H9 (cell line): ENCODE data around the gene DAB2IP. TPM values are rescaled to one million over a fixed set of nuclear protein-coding genes. Genes with fewer than 3 reads are reported as not detected.
A peak's percentile ranks its signal among the peaks of the same experiment; 100 is the strongest.

Experiments
- DNase-seq: peaks from one replicate; pipeline ENCODE4 v3.0.0-alpha.2; 2017
- H2AFZ ChIP-seq: one replicate; pipeline ENCODE4 v1.6.1; 2013; ENCODE audit warnings: mild to moderate bottlenecking, low read length, control low read depth, moderate library complexity
- H2AK5ac ChIP-seq: 2 replicates; pipeline ENCODE4 v1.6.1; 2013; ENCODE audit warnings: low read length, control low read depth, mixed read lengths; ENCODE audit not compliant: insufficient read length
- H2BK120ac ChIP-seq: one replicate; pipeline ENCODE4 v1.6.1; 2013; ENCODE audit warnings: low read depth, mild to moderate bottlenecking, low read length, control low read depth, inconsistent platforms; ENCODE audit not compliant: poor library complexity, severe bottlenecking
- H2BK12ac ChIP-seq: 2 replicates; pipeline ENCODE4 v1.6.1; 2013; ENCODE audit warnings: low read length, control low read depth, mixed read lengths, low read depth; ENCODE audit not compliant: insufficient read length
- H2BK15ac ChIP-seq: 2 replicates; pipeline ENCODE4 v1.6.1; 2013; ENCODE audit warnings: low read depth, low read length, control low read depth
- H2BK20ac ChIP-seq: one replicate; pipeline ENCODE4 v1.6.1; 2013; ENCODE audit warnings: low read depth, mild to moderate bottlenecking, low read length, control low read depth, inconsistent platforms; ENCODE audit not compliant: poor library complexity, severe bottlenecking
- H2BK5ac ChIP-seq: 2 replicates; pipeline ENCODE4 v1.6.1; 2013; ENCODE audit warnings: low read length, control low read depth, mixed read lengths; ENCODE audit not compliant: insufficient read length
- H3K14ac ChIP-seq: 2 replicates; pipeline ENCODE4 v1.6.1; 2013; ENCODE audit warnings: low read length, control low read depth; ENCODE audit not compliant: insufficient read depth
- H3K18ac ChIP-seq: 2 replicates; pipeline ENCODE4 v1.6.1; 2013; ENCODE audit warnings: low read depth, mild to moderate bottlenecking, mixed read lengths, low read length, control low read depth; ENCODE audit not compliant: insufficient read length
- H3K23ac ChIP-seq: 2 replicates; pipeline ENCODE4 v1.6.1; 2013; ENCODE audit warnings: low read length, control low read depth, mixed read lengths, low read depth; ENCODE audit not compliant: insufficient read length
- H3K23me2 ChIP-seq: 2 replicates; pipeline ENCODE4 v1.6.1; 2013; ENCODE audit warnings: low read depth, mild to moderate bottlenecking, mixed read lengths, low read length, control low read depth; ENCODE audit not compliant: insufficient read length, poor library complexity, severe bottlenecking
- H3K27ac ChIP-seq: 2 replicates; pipeline ENCODE4 v1.5.1; 2013; ENCODE audit warnings: low read length, control low read depth, mixed read lengths, low read depth; ENCODE audit not compliant: insufficient read length
- H3K27me3 ChIP-seq: 2 replicates; pipeline ENCODE4 v1.6.1; 2013; ENCODE audit warnings: low read length, control low read depth, inconsistent platforms; ENCODE audit not compliant: insufficient read depth
- H3K4ac ChIP-seq: 2 replicates; pipeline ENCODE4 v1.6.1; 2013; ENCODE audit warnings: low read depth, mild to moderate bottlenecking, control low read depth, inconsistent platforms, low read length, moderate library complexity
- H3K4me1 ChIP-seq: 2 replicates; pipeline ENCODE4 v1.6.1; 2013; ENCODE audit warnings: low read length, control low read depth, inconsistent platforms; ENCODE audit not compliant: insufficient read depth
- H3K4me2 ChIP-seq: 2 replicates; pipeline ENCODE4 v1.6.1; 2013; ENCODE audit warnings: low read length, control low read depth, mixed read lengths; ENCODE audit not compliant: insufficient read length, insufficient read depth
- H3K56ac ChIP-seq: 2 replicates; pipeline ENCODE4 v1.6.1; 2013; ENCODE audit warnings: low read depth, mild to moderate bottlenecking, mixed read lengths, low read length, control low read depth; ENCODE audit not compliant: insufficient read length
- H3K79me1 ChIP-seq: 2 replicates; pipeline ENCODE4 v1.6.1; 2013; ENCODE audit warnings: low read depth, mild to moderate bottlenecking, moderate library complexity, low read length, control low read depth, inconsistent platforms; ENCODE audit not compliant: insufficient read depth, poor library complexity, severe bottlenecking
- H3K79me2 ChIP-seq: 2 replicates; pipeline ENCODE4 v1.6.1; 2013; ENCODE audit warnings: low read length, control low read depth, inconsistent platforms; ENCODE audit not compliant: insufficient read depth
- H3K9ac ChIP-seq: 2 replicates; pipeline ENCODE4 v1.6.1; 2013; ENCODE audit warnings: low read length, control low read depth, mixed read lengths; ENCODE audit not compliant: insufficient read length; ENCODE audit errors: extremely low read depth
- H3K9me3 ChIP-seq: one replicate; pipeline ENCODE4 v1.6.1; 2013; ENCODE audit warnings: low read depth, low read length, inconsistent platforms; ENCODE audit not compliant: control insufficient read depth
- H3T11ph ChIP-seq: one replicate; pipeline ENCODE4 v1.6.1; 2013; ENCODE audit warnings: mild to moderate bottlenecking, low read length, control low read depth, inconsistent platforms
- H4K20me1 ChIP-seq: one replicate; pipeline ENCODE4 v1.6.1; 2013; ENCODE audit not compliant: control insufficient read depth, insufficient read length, insufficient read depth
- H4K5ac ChIP-seq: 2 replicates; pipeline ENCODE4 v1.6.1; 2013; ENCODE audit warnings: low read depth, mild to moderate bottlenecking, mixed read lengths, low read length, control low read depth; ENCODE audit not compliant: insufficient read length
- H4K8ac ChIP-seq: replicated peaks from 2 replicates; pipeline ENCODE4 v1.6.1; 2013; ENCODE audit warnings: low read length, control low read depth, mixed read lengths, low read depth; ENCODE audit not compliant: insufficient read length
- H4K91ac ChIP-seq: 2 replicates; pipeline ENCODE4 v1.6.1; 2013; ENCODE audit warnings: low read depth, mild to moderate bottlenecking, moderate library complexity, mixed read lengths, low read length, control low read depth; ENCODE audit not compliant: insufficient read length
- H3K27ac Mint-ChIP-seq, 3 experiments: 2 replicates in 2 of 3; 3 replicates in 1 of 3; pipeline ENCODE4 v1.8.0; 2020 to 2021; ENCODE audit warnings: mixed read lengths in 3 of 3, mild to moderate bottlenecking in 1 of 3, moderate library complexity in 1 of 3
- H3K27me3 Mint-ChIP-seq: 2 replicates; pipeline ENCODE4 v1.8.0; 2021; ENCODE audit warnings: low read depth, mild to moderate bottlenecking, moderate library complexity, mixed read lengths
- H3K36me3 Mint-ChIP-seq, 3 experiments: 2 replicates in 2 of 3; 3 replicates in 1 of 3; pipeline ENCODE4 v1.8.0; 2020 to 2021; ENCODE audit warnings: low read depth in 3 of 3, mixed read lengths in 3 of 3; ENCODE audit not compliant: insufficient read depth in 1 of 3
- H3K4me1 Mint-ChIP-seq, 2 experiments: 2 replicates each; pipeline ENCODE4 v1.8.0; 2020; ENCODE audit warnings: mixed read lengths in 2 of 2
- H3K4me3 Mint-ChIP-seq, 2 experiments: 2 replicates in 1 of 2; 3 replicates in 1 of 2; pipeline ENCODE4 v1.8.0; 2020 to 2021; ENCODE audit warnings: mild to moderate bottlenecking in 2 of 2, mixed read lengths in 2 of 2, moderate library complexity in 1 of 2
- H3K9me3 Mint-ChIP-seq, 2 experiments: 2 replicates in 1 of 2; 3 replicates in 1 of 2; pipeline ENCODE4 v1.8.0; 2020; ENCODE audit warnings: mild to moderate bottlenecking in 2 of 2, mixed read lengths in 2 of 2, moderate library complexity in 1 of 2
- WGBS: extraction: QIAGEN DNeasy Blood & Tissue Kit; methylation state at CpG from one replicate; pipeline ENCODE4 v1.1.7; 2013; ENCODE audit warnings: missing lambda C conversion rate, low lambda C conversion rate, mixed read lengths; ENCODE audit not compliant: insufficient read length; ENCODE audit errors: extremely low coverage; 5-methylcytosine and 5-hydroxymethylcytosine counted together
- total RNA-seq: library from RNA; stranded (reverse); gene quantifications from 2 replicates; pipeline ENCODE4 v1.2.1, GENCODE V29; 2021
- TF ChIP-seq, protein P1 (sequence below): fragments of 200-600 bp; sonication (generic); conservative IDR thresholded peaks from 3 replicates; pipeline ENCODE4 v1.8.0; 2021; ENCODE audit warnings: antibody characterized with exemption, mild to moderate bottlenecking

The DAB2IP gene
- total RNA-seq, 1 experiment from 2014 or later = 22.6 TPM

DNA sequence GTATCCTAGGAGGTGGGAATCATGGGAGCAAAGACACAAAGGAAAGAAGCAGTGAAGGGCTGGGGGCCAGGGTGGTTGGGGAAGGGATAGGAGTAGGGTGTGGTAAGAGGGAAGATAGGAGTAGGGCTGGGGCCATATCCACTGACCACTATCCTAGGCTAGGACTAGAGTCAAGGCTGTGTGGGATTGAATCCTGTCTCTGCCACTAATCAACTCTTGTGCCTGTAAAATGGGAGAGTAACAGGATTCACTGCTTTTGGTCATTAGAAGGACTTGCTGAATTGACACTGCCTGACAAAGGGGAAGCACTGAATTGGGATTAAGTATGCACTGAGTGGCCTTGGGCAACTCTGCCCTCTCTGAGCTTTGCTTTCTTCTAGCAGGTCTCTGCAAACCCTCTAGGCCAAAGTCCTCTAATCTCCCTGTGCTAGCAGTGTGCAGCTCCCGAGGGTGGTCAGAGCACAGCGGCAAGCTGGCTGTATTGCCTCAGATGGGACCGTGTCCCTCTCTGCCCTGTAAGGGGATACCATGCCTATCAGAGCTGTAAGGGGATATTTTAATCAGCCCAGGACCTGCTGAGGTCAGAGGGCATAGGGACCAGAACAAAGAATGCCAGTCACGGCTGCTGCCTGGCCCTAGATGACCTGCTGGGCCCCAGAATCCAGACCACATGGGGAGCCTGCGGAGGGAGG, 12.4 kb upstream of the DAB2IP start:
- no peaks in the 10 kb centered on the region; the same call in 1 of the 2 replicates for H3K27me3 Mint-ChIP-seq
- H4K20me1 ChIP-seq = no peaks in the 10 kb centered on the region

More for the DNA sequence above, 12.4 kb upstream of the DAB2IP start:
- Histone ChIP-seq H3K27ac (no peak overlapping the region), H3K9me3 (no peaks in the 10 kb centered on the region), H3K23me2 (peaks cover 3% of the 10 kb centered on the region), H3K4ac (no peak overlapping the region), H2BK20ac (no peak overlapping the region), H2BK120ac (no peak overlapping the region), H3K4me2 (no peak overlapping the region), H2BK15ac (no peak overlapping the region), H3K9ac (no peak overlapping the region), H3K23ac (no peak overlapping the region), H3K4me1 (no peaks in the 10 kb centered on the region), H3T11ph (no peak overlapping the region), H3K27me3 (no peaks in the 10 kb centered on the region), H3K56ac (no peak overlapping the region), H2AK5ac (no peak overlapping the region), H4K91ac (no peak overlapping the region), H2BK5ac (no peak overlapping the region), H4K5ac (no peak overlapping the region), H3K14ac (no peak overlapping the region), H4K8ac (no peak overlapping the region), H3K79me2 (no peaks in the 10 kb centered on the region), H2AFZ (no peak overlapping the region), H3K18ac (no peak overlapping the region), H3K79me1 (no peaks in the 10 kb centered on the region), H2BK12ac (no peak overlapping the region)
- H3K9me3 Mint-ChIP-seq = no peaks in the 10 kb centered on the region; a peak in 2 of 5 replicates
- H3K4me3 Mint-ChIP-seq = no peak overlapping the region
- TF ChIP-seq, protein P1, sequence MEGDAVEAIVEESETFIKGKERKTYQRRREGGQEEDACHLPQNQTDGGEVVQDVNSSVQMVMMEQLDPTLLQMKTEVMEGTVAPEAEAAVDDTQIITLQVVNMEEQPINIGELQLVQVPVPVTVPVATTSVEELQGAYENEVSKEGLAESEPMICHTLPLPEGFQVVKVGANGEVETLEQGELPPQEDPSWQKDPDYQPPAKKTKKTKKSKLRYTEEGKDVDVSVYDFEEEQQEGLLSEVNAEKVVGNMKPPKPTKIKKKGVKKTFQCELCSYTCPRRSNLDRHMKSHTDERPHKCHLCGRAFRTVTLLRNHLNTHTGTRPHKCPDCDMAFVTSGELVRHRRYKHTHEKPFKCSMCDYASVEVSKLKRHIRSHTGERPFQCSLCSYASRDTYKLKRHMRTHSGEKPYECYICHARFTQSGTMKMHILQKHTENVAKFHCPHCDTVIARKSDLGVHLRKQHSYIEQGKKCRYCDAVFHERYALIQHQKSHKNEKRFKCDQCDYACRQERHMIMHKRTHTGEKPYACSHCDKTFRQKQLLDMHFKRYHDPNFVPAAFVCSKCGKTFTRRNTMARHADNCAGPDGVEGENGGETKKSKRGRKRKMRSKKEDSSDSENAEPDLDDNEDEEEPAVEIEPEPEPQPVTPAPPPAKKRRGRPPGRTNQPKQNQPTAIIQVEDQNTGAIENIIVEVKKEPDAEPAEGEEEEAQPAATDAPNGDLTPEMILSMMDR = no peak
- no peak for DNase-seq
- no peaks in the 10 kb centered on the region; a peak in 1 of 7 replicates for H3K36me3 Mint-ChIP-seq
- no CpG with 5 or more reads among the region's 5 CpGs for WGBS
- peak overlapping the region in 1 of 3 experiments; percentile 37; a peak in 1 of 7 replicates for H3K27ac Mint-ChIP-seq
- peaks cover 28 to 48% of the 10 kb centered on the region in 2 experiments for H3K4me1 Mint-ChIP-seq
